Measurements from ENCODE around the gene PDLIM7.
"Not testable (repeated sequence)": the region's sequence is repeated elsewhere in the genome, so short reads cannot be mapped to it uniquely, and the experiment has no call there.

Gene PDLIM7

GRCh38 chr5:177535125-177535524, 37.7 kb upstream of the PDLIM7 start:
- no peak overlapping the region for H3K4me3 ChIP-seq (ENCODE audit: low read depth, low read length, poor library complexity, severe bottlenecking)
- peaks cover 82% of the 10 kb centered on the region for H3K36me3 ChIP-seq (ENCODE audit: insufficient read depth, low read length)

DNA sequence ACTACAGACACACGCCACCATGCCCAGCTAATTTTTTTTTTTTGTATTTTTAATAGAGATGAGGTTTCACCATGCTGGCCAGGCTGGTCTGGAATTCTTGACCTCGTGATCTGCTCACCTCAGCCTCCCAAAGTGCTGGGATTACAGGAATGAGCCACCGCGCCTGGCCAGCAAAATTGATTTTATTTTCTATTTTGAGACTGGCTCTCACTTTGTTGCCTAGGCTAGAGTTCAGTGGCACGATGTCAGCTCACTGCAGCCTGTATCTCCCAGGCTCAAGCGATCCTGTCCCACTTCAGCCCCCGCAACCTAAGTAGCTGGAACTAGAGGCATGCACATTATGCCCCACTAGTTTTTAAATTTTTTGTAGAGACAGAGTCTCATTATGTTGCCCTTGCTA, 37.0 kb upstream of the PDLIM7 start:
- not testable (repeated sequence) for H3K79me2 ChIP-seq (ENCODE audit: insufficient read depth, low read length); H4K20me1 ChIP-seq (ENCODE audit: insufficient read depth, low read length); H3F3A ChIP-seq (ENCODE audit: insufficient read depth, low read length); H3K4me1 ChIP-seq (ENCODE audit: insufficient read depth, low read length, severe bottlenecking); H3K4me3 ChIP-seq (ENCODE audit: low read depth, low read length, poor library complexity, severe bottlenecking); H3K4me2 ChIP-seq (ENCODE audit: low read length); H3K27me3 ChIP-seq (ENCODE audit: insufficient read depth, low read length); H3K9me2 ChIP-seq (ENCODE audit: low read depth, low read length); H2AFZ ChIP-seq (ENCODE audit: low read length); H3K9ac ChIP-seq (ENCODE audit: low read length); H3K9me3 ChIP-seq (ENCODE audit: low read length); H3K27ac ChIP-seq (ENCODE audit: low read depth, low read length, poor library complexity, severe bottlenecking)
- H3K36me3 ChIP-seq (ENCODE audit: insufficient read depth, low read length): peaks cover 88% of the 10 kb centered on the region

More at GRCh38 chr5:177535125-177535524, 37.7 kb upstream of the PDLIM7 start:
- H3K27me3 ChIP-seq (ENCODE audit: insufficient read depth, low read length): no peaks in the 10 kb centered on the region
- TF ChIP-seq EZH2 (IDR thresholded peaks at IDR 0.05; ENCODE audit: borderline replicate concordance, low read length) (no peak), CTCF (IDR thresholded peaks at IDR 0.05; ENCODE audit: low read length) (no peak)
- H3K4me1 ChIP-seq (ENCODE audit: insufficient read depth, low read length, severe bottlenecking): no peaks in the 10 kb centered on the region
- no peak overlapping the region for H3K9ac ChIP-seq (ENCODE audit: low read length)
- no peaks in the 10 kb centered on the region for H3K9me2 ChIP-seq (ENCODE audit: low read depth, low read length)
- H3F3A ChIP-seq (ENCODE audit: insufficient read depth, low read length): no peaks in the 10 kb centered on the region
- H3K79me2 ChIP-seq (ENCODE audit: insufficient read depth, low read length): no peaks in the 10 kb centered on the region
- H3K9me3 ChIP-seq (ENCODE audit: low read length): no peaks in the 10 kb centered on the region
- H2AFZ ChIP-seq (ENCODE audit: low read length): no peak overlapping the region
- H3K4me2 ChIP-seq (ENCODE audit: low read length): no peak overlapping the region
- H4K20me1 ChIP-seq (ENCODE audit: insufficient read depth, low read length): no peaks in the 10 kb centered on the region
- no peak overlapping the region for H3K27ac ChIP-seq (ENCODE audit: low read depth, low read length, poor library complexity, severe bottlenecking)

DNA sequence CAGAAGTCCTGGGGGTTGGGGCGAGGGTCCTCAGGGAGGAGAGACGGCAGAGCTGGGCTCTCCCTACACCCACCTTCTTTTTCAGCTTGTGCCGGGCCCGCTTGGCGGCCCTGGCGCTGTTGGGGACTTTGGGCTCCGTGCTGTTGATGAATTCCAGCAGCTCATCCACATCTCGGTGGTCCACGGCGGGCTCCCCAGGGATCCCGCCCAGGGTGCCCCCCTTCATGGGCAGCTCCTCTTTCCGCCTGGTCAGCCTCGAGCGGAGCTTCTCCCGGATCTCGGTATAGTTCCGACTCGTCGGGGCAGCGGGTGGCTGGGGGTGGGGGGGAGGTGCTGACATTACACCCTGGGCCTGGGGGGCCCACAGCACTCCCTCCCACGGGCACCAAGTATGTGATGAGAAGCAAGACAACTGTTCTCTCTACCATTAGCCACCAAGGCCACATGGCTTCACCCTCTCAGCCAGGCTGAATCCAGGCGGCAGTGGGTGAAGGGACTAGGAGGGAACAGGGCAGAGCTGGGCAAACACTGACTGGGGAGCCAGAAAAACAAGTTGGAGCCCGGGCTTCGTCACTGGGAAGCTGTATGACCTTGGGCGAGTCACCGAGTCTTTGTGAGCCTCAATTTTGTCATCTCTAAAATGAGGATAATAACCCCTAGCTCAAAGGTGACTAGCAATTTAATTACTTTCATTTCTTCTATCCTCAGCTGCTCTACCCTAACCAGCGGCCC, 34.0 kb upstream of the PDLIM7 start:
- Histone ChIP-seq H3F3A (ENCODE audit: insufficient read depth, low read length) (no peaks in the 10 kb centered on the region), H3K27me3 (ENCODE audit: insufficient read depth, low read length) (no peaks in the 10 kb centered on the region), H3K27ac (ENCODE audit: low read depth, low read length, poor library complexity, severe bottlenecking) (no peak overlapping the region), H3K79me2 (ENCODE audit: insufficient read depth, low read length) (no peaks in the 10 kb centered on the region), H2AFZ (ENCODE audit: low read length) (no peak overlapping the region), H3K4me3 (ENCODE audit: low read depth, low read length, poor library complexity, severe bottlenecking) (no peak overlapping the region), H3K9ac (ENCODE audit: low read length) (no peak overlapping the region), H3K9me2 (ENCODE audit: low read depth, low read length) (no peaks in the 10 kb centered on the region), H3K4me1 (ENCODE audit: insufficient read depth, low read length, severe bottlenecking) (no peaks in the 10 kb centered on the region), H3K36me3 (ENCODE audit: insufficient read depth, low read length) (peaks cover 83% of the 10 kb centered on the region), H3K4me2 (ENCODE audit: low read length) (no peak overlapping the region), H4K20me1 (ENCODE audit: insufficient read depth, low read length) (no peaks in the 10 kb centered on the region), H3K9me3 (ENCODE audit: low read length) (no peaks in the 10 kb centered on the region)
- TF ChIP-seq EZH2 (IDR thresholded peaks at IDR 0.05; ENCODE audit: borderline replicate concordance, low read length) (no peak), CTCF (IDR thresholded peaks at IDR 0.05; ENCODE audit: low read length) (no peak)

- no peaks in the 10 kb centered on the region for H3K79me2 ChIP-seq (ENCODE audit: insufficient read depth, low read length)
- no peak overlapping the region for H3K27ac ChIP-seq (ENCODE audit: low read depth, low read length, poor library complexity, severe bottlenecking)
- no peak overlapping the region for H2AFZ ChIP-seq (ENCODE audit: low read length)
- no peaks in the 10 kb centered on the region for H3K4me1 ChIP-seq (ENCODE audit: insufficient read depth, low read length, severe bottlenecking)
- no peaks in the 10 kb centered on the region for H3K27me3 ChIP-seq (ENCODE audit: insufficient read depth, low read length)
- no peaks in the 10 kb centered on the region for H4K20me1 ChIP-seq (ENCODE audit: insufficient read depth, low read length)
- H3K36me3 ChIP-seq (ENCODE audit: insufficient read depth, low read length): peaks cover 83% of the 10 kb centered on the region
- TF ChIP-seq CTCF (IDR thresholded peaks at IDR 0.05; ENCODE audit: low read length): no peak
- TF ChIP-seq EZH2 (IDR thresholded peaks at IDR 0.05; ENCODE audit: borderline replicate concordance, low read length): no peak
- H3K4me3 ChIP-seq (ENCODE audit: low read depth, low read length, poor library complexity, severe bottlenecking): no peak overlapping the region
- H3K9ac ChIP-seq (ENCODE audit: low read length): no peak overlapping the region
- H3K9me2 ChIP-seq (ENCODE audit: low read depth, low read length): no peaks in the 10 kb centered on the region
- H3K9me3 ChIP-seq (ENCODE audit: low read length): no peaks in the 10 kb centered on the region
- H3F3A ChIP-seq (ENCODE audit: insufficient read depth, low read length): no peaks in the 10 kb centered on the region
- no peak overlapping the region for H3K4me2 ChIP-seq (ENCODE audit: low read length)
These were observed 33.2 kb upstream of the PDLIM7 start for GRCh38 chr5:177530638-177531037.

All from OCI-LY1 (cell line).